Measurements from ENCODE around the gene CDC14A.

CDC14A gene

GRCh38 chr1:100448366-100448765 lies 96.1 kb downstream of the CDC14A start:
- DNase-seq (ENCODE audit: low read depth in 2 of 2), result no peak

- no peak for DNase-seq (ENCODE audit: low read depth in 2 of 2)
Observed at GRCh38 chr1:100449477-100449876, 97.2 kb downstream of the CDC14A start.

GRCh38 chr1:100452641-100453040 lies 100.3 kb downstream of the CDC14A start:
- DNase-seq (ENCODE audit: low read depth in 2 of 2), result no peak

- no peak for DNase-seq (ENCODE audit: low read depth in 2 of 2)
Observed at GRCh38 chr1:100455478-100456072, 103.3 kb downstream of the CDC14A start.

- no peak for DNase-seq (ENCODE audit: low read depth in 2 of 2)
Observed at GRCh38 chr1:100456880-100457279, 104.6 kb downstream of the CDC14A start.

GRCh38 chr1:100457683-100458082 lies 105.4 kb downstream of the CDC14A start:
- no peak for DNase-seq (ENCODE audit: low read depth in 2 of 2)

- DNase-seq (ENCODE audit: low read depth in 2 of 2), result no peak
Observed at GRCh38 chr1:100458661-100459357, 106.5 kb downstream of the CDC14A start.

- peak; percentile 33 to 50 for DNase-seq (ENCODE audit: low read depth in 2 of 2)
Observed at GRCh38 chr1:100459358-100460114, 107.2 kb downstream of the CDC14A start.

- DNase-seq (ENCODE audit: low read depth in 2 of 2), result no peak
Observed at GRCh38 chr1:100461222-100461621, 108.9 kb downstream of the CDC14A start.

- no peak for DNase-seq (ENCODE audit: low read depth in 2 of 2)
Observed at GRCh38 chr1:100462326-100463025, 110.2 kb downstream of the CDC14A start.

GRCh38 chr1:100463791-100464424 lies 111.6 kb downstream of the CDC14A start:
- peak; percentile 26 to 47 for DNase-seq (ENCODE audit: low read depth in 2 of 2)

- DNase-seq (ENCODE audit: low read depth in 2 of 2), result no peak
Observed at GRCh38 chr1:100469578-100469977, 117.3 kb downstream of the CDC14A start.

- no peak for DNase-seq (ENCODE audit: low read depth in 2 of 2)
Observed at GRCh38 chr1:100474834-100475233, 122.5 kb downstream of the CDC14A start.

- no peak for DNase-seq (ENCODE audit: low read depth in 2 of 2)
Observed at GRCh38 chr1:100476735-100477290, 124.5 kb downstream of the CDC14A start.

- no peak for DNase-seq (ENCODE audit: low read depth in 2 of 2)
Observed at GRCh38 chr1:100478816-100479215, 126.5 kb downstream of the CDC14A start.

GRCh38 chr1:100479620-100480338 lies 127.5 kb downstream of the CDC14A start:
- no peak for DNase-seq (ENCODE audit: low read depth in 2 of 2)

- DNase-seq (ENCODE audit: low read depth in 2 of 2), result no peak
Observed at GRCh38 chr1:100481303-100481702, 129.0 kb downstream of the CDC14A start.

- no peak for DNase-seq (ENCODE audit: low read depth in 2 of 2)
Observed at GRCh38 chr1:100482167-100482566, 129.9 kb downstream of the CDC14A start.

GRCh38 chr1:100482748-100483147 lies 130.4 kb downstream of the CDC14A start:
- DNase-seq (ENCODE audit: low read depth in 2 of 2), result no peak

- no peak for DNase-seq (ENCODE audit: low read depth in 2 of 2)
Observed at GRCh38 chr1:100483230-100483629, 130.9 kb downstream of the CDC14A start.

GRCh38 chr1:100485855-100486258 lies 133.6 kb downstream of the CDC14A start:
- DNase-seq (ENCODE audit: low read depth in 2 of 2), result no peak

Measured in stimulated activated CD4-positive, alpha-beta T cell treated with anti-CD3 and anti-CD28 coated beads, Interleukin-12 subunit alpha, Interleukin-12 subunit beta, amount 100 ng/mL, for 24 hours (primary cell).